Measurements from ENCODE around the gene CFB. TPM values are rescaled to one million over a fixed set of nuclear protein-coding genes. Genes with fewer than 3 reads are reported as not detected.
"Not testable (repeated sequence)": the region's sequence is repeated elsewhere in the genome, so short reads cannot be mapped to it uniquely, and the experiment has no call there.

The CFB gene
- total RNA-seq, 1 experiment from 2014 or later: 5.6 TPM

DNA sequence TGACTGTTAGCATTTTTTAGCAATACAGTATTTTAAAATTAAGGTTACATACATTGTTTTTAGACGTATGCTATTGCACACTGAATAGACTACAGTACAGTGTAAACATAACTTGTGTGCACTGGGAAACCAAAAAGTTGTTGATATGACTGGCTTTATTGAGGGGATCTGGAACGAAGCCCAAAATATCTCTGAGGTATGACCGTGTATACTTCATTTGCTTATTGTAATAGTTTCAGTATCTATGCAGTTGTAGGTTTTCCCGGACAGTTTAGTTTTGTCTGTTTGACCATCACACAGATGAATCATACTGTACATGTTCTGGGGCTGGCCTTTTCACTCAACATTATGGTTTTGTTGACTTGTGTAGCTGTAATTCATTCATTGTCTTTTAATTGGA is 37.1 kb upstream of the CFB start:
- Histone ChIP-seq H3K27ac (ENCODE audit: low read length) (no peak overlapping the region), H3K4me3 (ENCODE audit: low read depth in 2 of 2, low read length in 2 of 2) (no peak overlapping the region), H3K9me3 (ENCODE audit: control insufficient read depth, insufficient read depth, low read depth, low read length) (no peaks in the 10 kb centered on the region), H3K36me3 (ENCODE audit: control insufficient read depth, insufficient read depth, low read length) (no peaks in the 10 kb centered on the region), H3K4me1 (ENCODE audit: control insufficient read depth, insufficient read depth, low read length) (peaks cover 4% of the 10 kb centered on the region; the same call in 1 of the 2 replicates), H3K27me3 (ENCODE audit: control insufficient read depth, insufficient read depth, low read length) (no peaks in the 10 kb centered on the region)
- in situ Hi-C loops (cut with HindIII; ENCODE audit: low pct_unique_long_range_greater_than_20kb, low sequenced_read_pairs): no loop called here
- DNase-seq (ENCODE audit: low read depth, low spot score): no peak
- TF ChIP-seq, protein P1, sequence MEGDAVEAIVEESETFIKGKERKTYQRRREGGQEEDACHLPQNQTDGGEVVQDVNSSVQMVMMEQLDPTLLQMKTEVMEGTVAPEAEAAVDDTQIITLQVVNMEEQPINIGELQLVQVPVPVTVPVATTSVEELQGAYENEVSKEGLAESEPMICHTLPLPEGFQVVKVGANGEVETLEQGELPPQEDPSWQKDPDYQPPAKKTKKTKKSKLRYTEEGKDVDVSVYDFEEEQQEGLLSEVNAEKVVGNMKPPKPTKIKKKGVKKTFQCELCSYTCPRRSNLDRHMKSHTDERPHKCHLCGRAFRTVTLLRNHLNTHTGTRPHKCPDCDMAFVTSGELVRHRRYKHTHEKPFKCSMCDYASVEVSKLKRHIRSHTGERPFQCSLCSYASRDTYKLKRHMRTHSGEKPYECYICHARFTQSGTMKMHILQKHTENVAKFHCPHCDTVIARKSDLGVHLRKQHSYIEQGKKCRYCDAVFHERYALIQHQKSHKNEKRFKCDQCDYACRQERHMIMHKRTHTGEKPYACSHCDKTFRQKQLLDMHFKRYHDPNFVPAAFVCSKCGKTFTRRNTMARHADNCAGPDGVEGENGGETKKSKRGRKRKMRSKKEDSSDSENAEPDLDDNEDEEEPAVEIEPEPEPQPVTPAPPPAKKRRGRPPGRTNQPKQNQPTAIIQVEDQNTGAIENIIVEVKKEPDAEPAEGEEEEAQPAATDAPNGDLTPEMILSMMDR (IDR thresholded peaks at IDR 0.05): no peak
- TF ChIP-seq SIN3A (IDR thresholded peaks at IDR 0.05; ENCODE audit: borderline replicate concordance, insufficient read depth, low read depth, low read length) (no peak), TCF7L2 (IDR thresholded peaks at IDR 0.05; ENCODE audit: low read depth, low read length) (no peak), POLR2AphosphoS5 (IDR thresholded peaks at IDR 0.05; ENCODE audit: low read depth, low read length) (no peak)
- TF ChIP-seq, protein P2, sequence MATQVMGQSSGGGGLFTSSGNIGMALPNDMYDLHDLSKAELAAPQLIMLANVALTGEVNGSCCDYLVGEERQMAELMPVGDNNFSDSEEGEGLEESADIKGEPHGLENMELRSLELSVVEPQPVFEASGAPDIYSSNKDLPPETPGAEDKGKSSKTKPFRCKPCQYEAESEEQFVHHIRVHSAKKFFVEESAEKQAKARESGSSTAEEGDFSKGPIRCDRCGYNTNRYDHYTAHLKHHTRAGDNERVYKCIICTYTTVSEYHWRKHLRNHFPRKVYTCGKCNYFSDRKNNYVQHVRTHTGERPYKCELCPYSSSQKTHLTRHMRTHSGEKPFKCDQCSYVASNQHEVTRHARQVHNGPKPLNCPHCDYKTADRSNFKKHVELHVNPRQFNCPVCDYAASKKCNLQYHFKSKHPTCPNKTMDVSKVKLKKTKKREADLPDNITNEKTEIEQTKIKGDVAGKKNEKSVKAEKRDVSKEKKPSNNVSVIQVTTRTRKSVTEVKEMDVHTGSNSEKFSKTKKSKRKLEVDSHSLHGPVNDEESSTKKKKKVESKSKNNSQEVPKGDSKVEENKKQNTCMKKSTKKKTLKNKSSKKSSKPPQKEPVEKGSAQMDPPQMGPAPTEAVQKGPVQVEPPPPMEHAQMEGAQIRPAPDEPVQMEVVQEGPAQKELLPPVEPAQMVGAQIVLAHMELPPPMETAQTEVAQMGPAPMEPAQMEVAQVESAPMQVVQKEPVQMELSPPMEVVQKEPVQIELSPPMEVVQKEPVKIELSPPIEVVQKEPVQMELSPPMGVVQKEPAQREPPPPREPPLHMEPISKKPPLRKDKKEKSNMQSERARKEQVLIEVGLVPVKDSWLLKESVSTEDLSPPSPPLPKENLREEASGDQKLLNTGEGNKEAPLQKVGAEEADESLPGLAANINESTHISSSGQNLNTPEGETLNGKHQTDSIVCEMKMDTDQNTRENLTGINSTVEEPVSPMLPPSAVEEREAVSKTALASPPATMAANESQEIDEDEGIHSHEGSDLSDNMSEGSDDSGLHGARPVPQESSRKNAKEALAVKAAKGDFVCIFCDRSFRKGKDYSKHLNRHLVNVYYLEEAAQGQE (IDR thresholded peaks at IDR 0.05; ENCODE audit: insufficient read depth in 1 of 2, low read depth in 2 of 2, low read length in 1 of 2): no peak
- no TSS peak for BruUV-seq (replicated peaks)
- ATAC-seq: peak; percentile 35; the same call in 1 of the 2 replicates
- POLR2A ChIA-PET: interaction anchor here (0.7 kb wide), 1 partner anchor 180 kb away, joined by 3 read pairs; the partner anchor contains the start of gene DDAH2
- CTCF ChIA-PET: interaction anchor here (0.6 kb wide), 1 partner anchor 100 kb away, joined by 3 read pairs; no protein-coding TSS in a partner anchor
- intact Hi-C loops (cut with micrococcal nuclease; ENCODE audit: unreplicated experiment): no loop called here

DNA sequence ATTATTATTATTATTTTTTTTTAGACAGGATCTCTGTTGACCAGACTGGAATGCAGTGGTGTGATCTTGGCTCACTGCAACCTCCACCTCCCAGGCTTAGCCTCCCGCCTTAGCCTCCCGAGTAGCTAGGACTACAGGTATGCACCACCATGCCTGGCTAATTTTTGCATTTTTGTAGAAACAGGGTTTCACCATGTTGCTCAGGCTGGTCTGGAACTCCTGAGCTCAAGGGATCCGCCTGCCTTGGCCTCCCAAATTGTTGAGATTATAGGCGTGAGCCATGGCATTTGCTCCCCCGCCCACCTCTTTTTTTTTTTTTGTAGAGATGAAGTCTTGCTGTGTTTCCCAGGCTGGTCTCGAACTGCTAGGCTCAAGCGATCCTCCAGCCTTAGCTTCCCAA is 36.6 kb upstream of the CFB start:
- BruUV-seq (replicated peaks); DNase-seq (ENCODE audit: low read depth, low spot score); H3K27ac ChIP-seq (ENCODE audit: low read length); H3K4me1 ChIP-seq (ENCODE audit: control insufficient read depth, insufficient read depth, low read length); H3K9me3 ChIP-seq (ENCODE audit: control insufficient read depth, insufficient read depth, low read depth, low read length); H3K27me3 ChIP-seq (ENCODE audit: control insufficient read depth, insufficient read depth, low read length); intact Hi-C loops (cut with micrococcal nuclease; ENCODE audit: unreplicated experiment); ATAC-seq; H3K36me3 ChIP-seq (ENCODE audit: control insufficient read depth, insufficient read depth, low read length); H3K4me3 ChIP-seq (ENCODE audit: low read depth in 2 of 2, low read length in 2 of 2); in situ Hi-C loops (cut with HindIII; ENCODE audit: low pct_unique_long_range_greater_than_20kb, low sequenced_read_pairs): not testable (repeated sequence)
- CTCF ChIA-PET: interaction anchor here (0.6 kb wide), 1 partner anchor 100 kb away, joined by 3 read pairs; no protein-coding TSS in a partner anchor
- POLR2A ChIA-PET: interaction anchor here (0.7 kb wide), 1 partner anchor 180 kb away, joined by 3 read pairs; the partner anchor contains the start of gene DDAH2

DNA sequence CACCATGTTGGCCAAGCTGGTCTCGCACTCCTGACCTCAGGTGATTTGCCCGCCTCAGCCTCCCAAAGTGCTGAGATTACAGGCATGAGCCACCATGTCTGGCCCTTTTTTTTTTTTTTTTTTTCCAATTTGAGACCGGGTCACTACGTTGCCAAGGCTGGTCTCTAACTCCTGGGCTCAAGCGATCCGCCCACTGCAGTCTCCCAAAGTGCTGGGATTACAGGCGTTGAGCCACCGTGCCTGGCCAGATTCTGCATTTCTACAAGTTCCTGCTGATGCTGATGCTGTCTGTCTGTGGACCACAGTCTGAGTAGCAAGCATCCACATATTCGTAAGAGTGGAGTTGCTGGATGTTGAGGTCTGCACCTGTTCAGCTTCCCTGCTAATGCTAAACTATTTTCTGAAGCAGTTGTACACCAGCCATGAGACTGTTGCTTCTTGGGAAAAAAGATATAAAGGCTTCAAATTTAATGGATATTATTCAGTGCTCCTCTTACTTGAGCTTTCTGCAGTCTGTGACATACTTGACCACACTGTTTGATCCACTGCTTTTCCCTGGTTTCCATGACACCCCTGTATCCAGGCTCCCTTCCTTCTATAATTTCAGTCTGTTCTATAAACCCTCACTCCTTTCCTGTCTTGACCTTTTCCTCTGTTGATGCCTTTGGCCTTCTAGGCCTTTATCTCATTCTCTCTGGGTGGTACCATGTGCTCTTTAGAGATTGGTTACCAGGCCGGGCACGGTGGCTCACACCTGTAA is 33.9 kb upstream of the CFB start:
- H3K27ac ChIP-seq (ENCODE audit: low read length): no peak overlapping the region
- H3K4me3 ChIP-seq (ENCODE audit: low read depth in 2 of 2, low read length in 2 of 2): no peak overlapping the region
- in situ Hi-C loops (cut with HindIII; ENCODE audit: low pct_unique_long_range_greater_than_20kb, low sequenced_read_pairs): no loop called here
- TF ChIP-seq, protein P2 (IDR thresholded peaks at IDR 0.05; ENCODE audit: insufficient read depth in 1 of 2, low read depth in 2 of 2, low read length in 1 of 2): no peak
- TF ChIP-seq POLR2AphosphoS5 (IDR thresholded peaks at IDR 0.05; ENCODE audit: low read depth, low read length) (no peak), SIN3A (IDR thresholded peaks at IDR 0.05; ENCODE audit: borderline replicate concordance, insufficient read depth, low read depth, low read length) (no peak), TCF7L2 (IDR thresholded peaks at IDR 0.05; ENCODE audit: low read depth, low read length) (no peak)
- TF ChIP-seq, protein P1 (IDR thresholded peaks at IDR 0.05): no peak
- DNase-seq (ENCODE audit: low read depth, low spot score) (no peak), ATAC-seq (no peak)
- BruUV-seq (replicated peaks): no TSS peak
- POLR2A ChIA-PET: no interaction called here
- intact Hi-C loops (cut with micrococcal nuclease; ENCODE audit: unreplicated experiment): no loop called here
- CTCF ChIA-PET: no interaction called here
- peaks cover 4% of the 10 kb centered on the region; the same call in 1 of the 2 replicates for H3K4me1 ChIP-seq (ENCODE audit: control insufficient read depth, insufficient read depth, low read length)
- no peaks in the 10 kb centered on the region for H3K36me3 ChIP-seq (ENCODE audit: control insufficient read depth, insufficient read depth, low read length)
- no peaks in the 10 kb centered on the region for H3K27me3 ChIP-seq (ENCODE audit: control insufficient read depth, insufficient read depth, low read length)
- no peaks in the 10 kb centered on the region for H3K9me3 ChIP-seq (ENCODE audit: control insufficient read depth, insufficient read depth, low read depth, low read length)

All from Panc1 (cell line).